ENCODE results near the gene MRGPRF.

MRGPRF gene

DNA sequence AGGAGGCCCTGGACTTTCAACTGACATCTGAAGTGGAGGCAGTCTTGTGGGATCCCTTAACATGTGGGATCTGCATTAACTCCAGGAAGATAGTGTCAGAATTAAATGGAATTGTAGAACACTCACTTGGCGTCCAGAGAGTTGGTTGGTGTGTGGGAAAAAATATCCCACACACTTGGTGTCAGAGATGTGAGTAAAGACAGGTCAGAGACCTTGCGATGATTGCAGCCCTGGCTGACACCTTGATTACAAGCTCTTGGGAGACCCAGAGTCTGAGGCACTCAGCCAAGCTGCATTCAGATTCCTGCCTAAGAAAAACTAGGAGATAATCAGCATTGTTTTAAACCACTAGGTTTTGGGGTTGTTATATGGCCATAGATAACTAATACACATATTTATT, 28.5 kb upstream of the MRGPRF start:
- Histone ChIP-seq H3K9me3 (replicated peaks; ENCODE audit: insufficient read depth, low read length) (no peaks in the 10 kb centered on the region), H3K4me1 (ENCODE audit: low read length) (peaks cover 6% of the 10 kb centered on the region), H3K27ac (ENCODE audit: low read length) (no peak overlapping the region), H3K36me3 (replicated peaks; ENCODE audit: insufficient read depth, low read length) (no peaks in the 10 kb centered on the region), H3F3A (ENCODE audit: insufficient read depth, low read length) (no peaks in the 10 kb centered on the region), H4K20me1 (ENCODE audit: insufficient read depth, low read length) (no peaks in the 10 kb centered on the region), H3K4me3 (ENCODE audit: low read length) (no peak overlapping the region), H3K79me2 (ENCODE audit: low read length) (no peaks in the 10 kb centered on the region), H3K9me2 (replicated peaks; ENCODE audit: insufficient read depth, low read length) (no peaks in the 10 kb centered on the region), H3K4me2 (ENCODE audit: low read depth, low read length) (no peak overlapping the region), H2AFZ (ENCODE audit: low read length) (no peak overlapping the region), H3K27me3 (replicated peaks; ENCODE audit: insufficient read depth, low read length) (no peaks in the 10 kb centered on the region; the same call in none of the 2 replicates), H3K9ac (ENCODE audit: low read length) (no peak overlapping the region)
- TF ChIP-seq, protein P1, sequence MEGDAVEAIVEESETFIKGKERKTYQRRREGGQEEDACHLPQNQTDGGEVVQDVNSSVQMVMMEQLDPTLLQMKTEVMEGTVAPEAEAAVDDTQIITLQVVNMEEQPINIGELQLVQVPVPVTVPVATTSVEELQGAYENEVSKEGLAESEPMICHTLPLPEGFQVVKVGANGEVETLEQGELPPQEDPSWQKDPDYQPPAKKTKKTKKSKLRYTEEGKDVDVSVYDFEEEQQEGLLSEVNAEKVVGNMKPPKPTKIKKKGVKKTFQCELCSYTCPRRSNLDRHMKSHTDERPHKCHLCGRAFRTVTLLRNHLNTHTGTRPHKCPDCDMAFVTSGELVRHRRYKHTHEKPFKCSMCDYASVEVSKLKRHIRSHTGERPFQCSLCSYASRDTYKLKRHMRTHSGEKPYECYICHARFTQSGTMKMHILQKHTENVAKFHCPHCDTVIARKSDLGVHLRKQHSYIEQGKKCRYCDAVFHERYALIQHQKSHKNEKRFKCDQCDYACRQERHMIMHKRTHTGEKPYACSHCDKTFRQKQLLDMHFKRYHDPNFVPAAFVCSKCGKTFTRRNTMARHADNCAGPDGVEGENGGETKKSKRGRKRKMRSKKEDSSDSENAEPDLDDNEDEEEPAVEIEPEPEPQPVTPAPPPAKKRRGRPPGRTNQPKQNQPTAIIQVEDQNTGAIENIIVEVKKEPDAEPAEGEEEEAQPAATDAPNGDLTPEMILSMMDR (IDR thresholded peaks at IDR 0.05; ENCODE audit: low read length) = no peak
- TF ChIP-seq EZH2phosphoT487 (IDR thresholded peaks at IDR 0.05; ENCODE audit: low read length) (no peak), EZH2 (optimal IDR thresholded peaks at IDR 0.05; ENCODE audit: low read depth, low read length) (no peak)
- no peak for DNase-seq

GRCh38 chr11:69040581-69041260, 27.7 kb upstream of the MRGPRF start:
- TF ChIP-seq, protein P1 (IDR thresholded peaks at IDR 0.05; ENCODE audit: low read length) = no peak
- TF ChIP-seq EZH2 (optimal IDR thresholded peaks at IDR 0.05; ENCODE audit: low read depth, low read length) = no peak
- TF ChIP-seq EZH2phosphoT487 (IDR thresholded peaks at IDR 0.05; ENCODE audit: low read length) = no peak
- no peak overlapping the region for H3K9ac ChIP-seq (ENCODE audit: low read length)
- no peak overlapping the region for H2AFZ ChIP-seq (ENCODE audit: low read length)
- H3K36me3 ChIP-seq (replicated peaks; ENCODE audit: insufficient read depth, low read length) = no peaks in the 10 kb centered on the region
- no peak overlapping the region for H3K27ac ChIP-seq (ENCODE audit: low read length)
- no peaks in the 10 kb centered on the region for H3F3A ChIP-seq (ENCODE audit: insufficient read depth, low read length)
- H3K79me2 ChIP-seq (ENCODE audit: low read length) = no peaks in the 10 kb centered on the region
- H3K9me3 ChIP-seq (replicated peaks; ENCODE audit: insufficient read depth, low read length) = no peaks in the 10 kb centered on the region
- H4K20me1 ChIP-seq (ENCODE audit: insufficient read depth, low read length) = no peaks in the 10 kb centered on the region
- H3K4me1 ChIP-seq (ENCODE audit: low read length) = peaks cover 6% of the 10 kb centered on the region
- H3K27me3 ChIP-seq (replicated peaks; ENCODE audit: insufficient read depth, low read length) = no peaks in the 10 kb centered on the region; the same call in none of the 2 replicates
- H3K9me2 ChIP-seq (replicated peaks; ENCODE audit: insufficient read depth, low read length) = no peaks in the 10 kb centered on the region
- H3K4me2 ChIP-seq (ENCODE audit: low read depth, low read length) = no peak overlapping the region
- DNase-seq = no peak
- H3K4me3 ChIP-seq (ENCODE audit: low read length) = no peak overlapping the region

- Histone ChIP-seq H3F3A (ENCODE audit: insufficient read depth, low read length) (no peaks in the 10 kb centered on the region), H3K79me2 (ENCODE audit: low read length) (no peaks in the 10 kb centered on the region), H3K4me2 (ENCODE audit: low read depth, low read length) (no peak overlapping the region), H4K20me1 (ENCODE audit: insufficient read depth, low read length) (no peaks in the 10 kb centered on the region), H3K4me1 (ENCODE audit: low read length) (peaks cover 6% of the 10 kb centered on the region), H3K4me3 (ENCODE audit: low read length) (no peak overlapping the region), H3K27me3 (replicated peaks; ENCODE audit: insufficient read depth, low read length) (peaks cover 2% of the 10 kb centered on the region), H3K36me3 (replicated peaks; ENCODE audit: insufficient read depth, low read length) (no peaks in the 10 kb centered on the region), H3K9me3 (replicated peaks; ENCODE audit: insufficient read depth, low read length) (no peaks in the 10 kb centered on the region), H2AFZ (ENCODE audit: low read length) (no peak overlapping the region), H3K27ac (ENCODE audit: low read length) (no peak overlapping the region), H3K9ac (ENCODE audit: low read length) (no peak overlapping the region), H3K9me2 (replicated peaks; ENCODE audit: insufficient read depth, low read length) (no peaks in the 10 kb centered on the region)
- no peak for DNase-seq
- no peak for TF ChIP-seq EZH2 (optimal IDR thresholded peaks at IDR 0.05; ENCODE audit: low read depth, low read length)
- TF ChIP-seq, protein P1 (IDR thresholded peaks at IDR 0.05; ENCODE audit: low read length) = no peak
Measured at GRCh38 chr11:69040051-69040450, 27.0 kb upstream of the MRGPRF start.

Measured in MM.1S (cell line).